HepG2 (cell line): Measurements from ENCODE around the gene GLUD1. TPM values are rescaled to one million over a fixed set of nuclear protein-coding genes. Genes with fewer than 3 reads are reported as not detected.
A peak's percentile ranks its signal among the peaks of the same experiment; 100 is the strongest.

Experiments used
- ATAC-seq: fragments of 200-7000 bp; cut with Tn5 transposase; 3 replicates; pipeline ENCODE4 v1.9.1; 2020; ENCODE audit warnings: mild to moderate bottlenecking, moderate library complexity
- Bru-seq: library from RNA; stranded (reverse); fragments of 400-500 nt; gene quantifications from one replicate; lab custom pipeline; 2021; lab: Mats Ljungman, UMichigan
- BruChase-seq, 2 experiments: library from RNA; stranded (reverse); fragments of 400-500 nt; gene quantifications; one replicate each; lab custom pipeline; 2021; lab: Mats Ljungman, UMichigan
- BruUV-seq: library from RNA; stranded (reverse); fragments of 400-500 nt; replicated peaks from 2 replicates; lab custom pipeline; 2021; lab: Mats Ljungman, UMichigan
- CTCF ChIA-PET: fragments of 300-600 bp; formaldehyde crosslinking; extraction: SDS; loops from one replicate; lab custom pipeline; 2021; ENCODE audit warnings: low total read pairs, inconsistent platforms, low intra/inter-chr PET ratio; lab: Yijun Ruan, JAX
- POLR2A ChIA-PET: fragments of 350-600 bp; sonication (Branson Sonifier 250); formaldehyde crosslinking; loops from one replicate; lab custom pipeline; 2020; ENCODE audit warnings: antibody characterized with exemption, inconsistent platforms; lab: Yijun Ruan, JAX
- DNase-seq: peaks from one replicate; pipeline ENCODE4 v3.0.0-alpha.2; 2015; ENCODE audit warnings: low spot score
- FAIRE-seq: peaks from 3 replicates; lab custom pipeline; 2011; peaks lifted over from hg19 to GRCh38; lab: Jason Lieb, UNC
- H2AFZ ChIP-seq: one replicate; pipeline ENCODE4 v1.6.1; 2011; ENCODE audit warnings: low read length, inconsistent platforms
- H3K27ac ChIP-seq: fragments of 300-600 bp; 3 replicates; pipeline ENCODE4 v1.8.0; 2011; ENCODE audit warnings: mixed run types, mild to moderate bottlenecking, mixed read lengths, low read length, inconsistent platforms; ENCODE audit not compliant: insufficient read depth; ENCODE audit errors: extremely low read length
- H3K27me3 ChIP-seq, 2 experiments: fragments of 200-600 bp in 1 of 2; 2 replicates in 1 of 2; 3 replicates in 1 of 2; pipeline versions ENCODE4 v1.6.0 to v1.8.0; 2011; ENCODE audit warnings: low read length in 2 of 2, mild to moderate bottlenecking in 2 of 2, moderate library complexity in 2 of 2, inconsistent platforms in 1 of 2; ENCODE audit not compliant: insufficient read depth in 2 of 2, control insufficient read depth in 1 of 2
- H3K36me3 ChIP-seq, 2 experiments: fragments of 200-600 bp in 1 of 2; replicated peaks in 1 of 2; 2 replicates in 1 of 2; 3 replicates in 1 of 2; pipeline versions ENCODE4 v1.5.1 to v1.8.0; 2011; ENCODE audit warnings: low read length in 2 of 2, inconsistent platforms in 1 of 2; ENCODE audit not compliant: insufficient read depth in 2 of 2, control insufficient read depth in 1 of 2
- H3K4me1 ChIP-seq: 2 replicates; pipeline ENCODE4 v1.5.1; 2012; ENCODE audit warnings: low read length, inconsistent platforms; ENCODE audit not compliant: insufficient read depth
- H3K4me2 ChIP-seq: 2 replicates; pipeline ENCODE4 v1.6.0; 2011; ENCODE audit warnings: low read depth, low read length, inconsistent platforms
- H3K4me3 ChIP-seq, 3 experiments: fragments of 200-600 bp in 1 of 3; sonication (generic), shearing (Covaris generic) in 1 of 3; replicated peaks in 1 of 3; 2 replicates each; pipeline ENCODE4 v1.5.1; 2011 to 2016; ENCODE audit warnings: low read length in 3 of 3, inconsistent platforms in 2 of 3, low read depth in 2 of 3, mild to moderate bottlenecking in 2 of 3, control low read depth in 1 of 3, mixed read lengths in 1 of 3; ENCODE audit not compliant: insufficient read depth in 1 of 3
- H3K79me2 ChIP-seq: one replicate; pipeline ENCODE4 v1.6.1; 2011; ENCODE audit warnings: low read length, inconsistent platforms; ENCODE audit not compliant: insufficient read depth
- H3K9ac ChIP-seq: 2 replicates; pipeline ENCODE4 v1.6.0; 2011; ENCODE audit warnings: mild to moderate bottlenecking, low read depth, low read length, inconsistent platforms; ENCODE audit not compliant: insufficient read depth
- H3K9me3 ChIP-seq: 2 replicates; pipeline ENCODE4 v1.5.1; 2012; ENCODE audit warnings: mild to moderate bottlenecking, low read length
- H4K20me1 ChIP-seq: 2 replicates; pipeline ENCODE4 v1.6.0; 2011; ENCODE audit warnings: inconsistent platforms, mild to moderate bottlenecking, low read length, moderate library complexity; ENCODE audit not compliant: insufficient read depth
- BCL6 ChIP-seq: IDR thresholded peaks from 2 replicates; pipeline ENCODE4 v1.6.1; 2016; ENCODE audit warnings: missing genetic modification reagents, missing compliant biosample characterization
- KDM5B ChIP-seq: sonication (generic); formaldehyde crosslinking; IDR thresholded peaks from 2 replicates; pipeline ENCODE4 v1.4.0; 2020; ENCODE audit warnings: missing genetic modification reagents, mild to moderate bottlenecking, borderline replicate concordance
- MIER2 ChIP-seq: IDR thresholded peaks from 2 replicates; pipeline ENCODE4 v1.6.1; 2016; ENCODE audit warnings: missing biosample characterization, missing genetic modification reagents
- MLLT10 ChIP-seq: sonication (generic); formaldehyde crosslinking; IDR thresholded peaks from 2 replicates; pipeline ENCODE4 v1.4.0; 2020; ENCODE audit warnings: missing genetic modification reagents
- MXD3 ChIP-seq: IDR thresholded peaks from 2 replicates; pipeline ENCODE4 v1.6.1; 2016; ENCODE audit warnings: mild to moderate bottlenecking, missing biosample characterization, missing genetic modification reagents
- SKI ChIP-seq: fragments of 450-650 bp; IDR thresholded peaks from one replicate; pipeline ENCODE4 v1.6.1; 2018; ENCODE audit warnings: mild to moderate bottlenecking; ENCODE audit not compliant: partially characterized antibody
- TFDP1 ChIP-seq: IDR thresholded peaks from 2 replicates; pipeline ENCODE4 v1.6.1; 2016; ENCODE audit warnings: missing compliant biosample characterization, missing genetic modification reagents, borderline replicate concordance
- THYN1 ChIP-seq: sonication (generic); formaldehyde crosslinking; IDR thresholded peaks from 2 replicates; pipeline ENCODE4 v1.8.1; 2023; ENCODE audit warnings: low read depth, mild to moderate bottlenecking, moderate library complexity, missing genetic modification reagents, borderline replicate concordance
- ZBTB34 ChIP-seq: sonication (generic); formaldehyde crosslinking; IDR thresholded peaks from 2 replicates; pipeline ENCODE4 v1.8.0; 2022; ENCODE audit warnings: mild to moderate bottlenecking, missing genetic modification reagents
- ZC3H13 ChIP-seq: sonication (generic); formaldehyde crosslinking; IDR thresholded peaks from 2 replicates; pipeline ENCODE4 v1.8.1; 2023; ENCODE audit warnings: mild to moderate bottlenecking, missing genetic modification reagents, moderate library complexity
- ZMAT3 ChIP-seq: sonication (generic); formaldehyde crosslinking; conservative IDR thresholded peaks from 2 replicates; pipeline ENCODE4 v1.7.0; 2021; ENCODE audit warnings: missing genetic modification reagents
- ZNF317 ChIP-seq: sonication (generic); formaldehyde crosslinking; IDR thresholded peaks from 2 replicates; pipeline ENCODE4 v1.5.0; 2020; ENCODE audit warnings: mild to moderate bottlenecking, missing genetic modification reagents
- ZNF326 ChIP-seq: sonication (generic); formaldehyde crosslinking; IDR thresholded peaks from 2 replicates; pipeline ENCODE4 v1.4.0; 2020; ENCODE audit warnings: missing genetic modification reagents, borderline replicate concordance
- ZNF724P ChIP-seq: sonication (generic); formaldehyde crosslinking; IDR thresholded peaks from 2 replicates; pipeline ENCODE4 v1.8.0; 2022; ENCODE audit warnings: missing genetic modification reagents, borderline replicate concordance
- WGBS: methylation state at CpG from one replicate; pipeline ENCODE4 v1.1.6; 2017; ENCODE audit warnings: low lambda C conversion rate; 5-methylcytosine and 5-hydroxymethylcytosine counted together
- in situ Hi-C: cut with HindIII; loops from 2 replicates; pipeline ENCODE4 v1.10.0; 2017; ENCODE audit warnings: low pct_unique_long_range_greater_than_20kb; ENCODE audit not compliant: extremely low pct_ligation_motif_present
- intact Hi-C: fragments of 100-400 bp; cut with micrococcal nuclease; formaldehyde crosslinking; loops from one replicate; pipeline ENCODE4 v1.10.0; 2022; ENCODE audit not compliant: unreplicated experiment
- long read RNA-seq, 2 experiments: library from RNA in 1 of 2; library from polyadenylated mRNA in 1 of 2; stranded (forward) in 1 of 2; unstranded in 1 of 2; transcript quantifications; one replicate each; pipeline ENCODE4 v2.0.0, GENCODE V29; 2019 to 2022
- polyA minus RNA-seq, 3 experiments: library from RNA; depleted of rRNA, polyadenylated mRNA; stranded (reverse); fragments of >200 nt; gene quantifications; 2 replicates each; pipeline ENCODE4 v1.2.3, GENCODE V29; 2011; ENCODE audit warnings: low replicate concordance in 1 of 3
- polyA plus RNA-seq, 8 experiments: library from polyadenylated mRNA; depleted of rRNA in 3 of 8; stranded (reverse) in 7 of 8; unstranded in 1 of 8; fragments of >200 nt; fragmentation: Illumina TruSeq in 4 of 8; extraction: Trizol in 4 of 8; gene quantifications; 2 replicates each; pipeline versions ENCODE4 v1.2.1 to v1.2.3, GENCODE V29; 2011 to 2016; ENCODE audit warnings: low read depth in 4 of 8, missing spikeins in 1 of 8, mixed read lengths in 1 of 8; ENCODE audit not compliant: insufficient read depth in 1 of 8
- total RNA-seq, 5 experiments: library from RNA; depleted of rRNA; stranded (reverse); fragments of >200 nt; fragmentation: Illumina TruSeq; extraction: Trizol; gene quantifications; 2 replicates each; pipeline ENCODE4 v1.2.3, GENCODE V29; 2016; ENCODE audit warnings: low read depth in 1 of 5

The GLUD1 gene
- total RNA-seq (2016; rRNA removed; fragmentation: Illumina TruSeq; extraction: Trizol) (798 and 1,108 TPM in 2 replicates), polyA plus RNA-seq (2011; rRNA removed) (286 and 301 TPM in 2 replicates), polyA minus RNA-seq (2011; rRNA and poly(A)+ RNA removed; ENCODE audit: low replicate concordance) (55.8 and 268 TPM in 2 replicates), Bru-seq, nascent RNA (percentile 96 among the genes with signal in this experiment), BruChase-seq, experiment 1, labeled RNA remaining after a 6-hour chase (percentile 97 among the genes with signal in this experiment), BruChase-seq, experiment 2, labeled RNA remaining after a 2-hour chase (percentile 97 among the genes with signal in this experiment)
- 64.0 and 73.9 TPM in 2 replicates for total RNA-seq (2016; cell fraction: cytosol; rRNA removed; fragmentation: Illumina TruSeq; extraction: Trizol; ENCODE audit: low read depth)
- 786 and 1,126 TPM in 2 replicates for total RNA-seq (2016; cell fraction: insoluble cytoplasmic fraction; rRNA removed; fragmentation: Illumina TruSeq; extraction: Trizol)
- 188 and 209 TPM in 2 replicates for total RNA-seq (2016; cell fraction: membrane; rRNA removed; fragmentation: Illumina TruSeq; extraction: Trizol)
- 366 and 405 TPM in 2 replicates for total RNA-seq (2016; cell fraction: nucleus; rRNA removed; fragmentation: Illumina TruSeq; extraction: Trizol)
- 188 and 249 TPM in 2 replicates for polyA plus RNA-seq (2011; cell fraction: cytosol; rRNA removed)
- polyA plus RNA-seq (2011; cell fraction: nucleus; rRNA removed): 143 and 202 TPM in 2 replicates
- 464 and 581 TPM in 2 replicates for polyA plus RNA-seq (2012)
- 39.0 and 41.7 TPM in 2 replicates for polyA plus RNA-seq (2016; cell fraction: cytosol; fragmentation: Illumina TruSeq; extraction: Trizol; ENCODE audit: low read depth)
- 924 and 945 TPM in 2 replicates for polyA plus RNA-seq (2016; cell fraction: insoluble cytoplasmic fraction; fragmentation: Illumina TruSeq; extraction: Trizol; ENCODE audit: low read depth)
- polyA plus RNA-seq (2016; cell fraction: membrane; fragmentation: Illumina TruSeq; extraction: Trizol; ENCODE audit: low read depth): 110 and 122 TPM in 2 replicates
- polyA plus RNA-seq (2016; cell fraction: nucleus; fragmentation: Illumina TruSeq; extraction: Trizol; ENCODE audit: insufficient read depth, low read depth): 429 and 441 TPM in 2 replicates
- polyA minus RNA-seq (2011; cell fraction: cytosol; rRNA and poly(A)+ RNA removed): 325 and 361 TPM in 2 replicates
- polyA minus RNA-seq (2011; cell fraction: nucleus; rRNA and poly(A)+ RNA removed): 171 and 236 TPM in 2 replicates
- long read RNA-seq, experiment 1, transcript GLUD1-201 (13 exons, 3,039 nt): major isoform, 501 of 580 reads
- long read RNA-seq, experiment 1, partial matches to known transcripts: 44 of 580 reads
- long read RNA-seq, experiment 1, other reads (novel, unspliced or antisense): 35 of 580 reads
- long read RNA-seq, experiment 2, transcript GLUD1-201 (13 exons, 3,039 nt): major isoform, 275 of 766 reads
- long read RNA-seq, experiment 2, partial matches to known transcripts: 46 of 766 reads
- long read RNA-seq, experiment 2, other reads (novel, unspliced or antisense): 445 of 766 reads

GRCh38 chr10:87094373-87095235 is at the start of gene GLUD1, which contains the start of gene SHLD2:
TSS of gene GLUD1 (minus strand) at chr10:87094843. CDS start at chr10:87094769, 74 bp downstream.
TSS of gene SHLD2 (plus strand) at chr10:87095206. CDS start at chr10:87151355, 56,149 bp downstream.
- WGBS: 1% methylated on average over 32 of the region's 111 CpGs
- Histone ChIP-seq H3K27me3 (no peaks in the 10 kb centered on the region; a peak in 1 of 5 replicates), H2AFZ (no peak within 1 kb of the TSS), H3K4me1 (peaks cover 52% of the 10 kb centered on the region), H4K20me1 (peaks cover 25% of the 10 kb centered on the region), H3K27ac (peak within 1 kb of the TSS; percentile 97), H3K4me3 (peak within 1 kb of the TSS; percentile 78 to 91 (median 90)), H3K79me2 (peaks cover 89% of the 10 kb centered on the region), H3K9ac (peak within 1 kb of the TSS; percentile 95), H3K36me3 (peaks cover 3 to 15% of the 10 kb centered on the region in 2 experiments), H3K4me2 (peak within 1 kb of the TSS; percentile 84), H3K9me3 (no peaks in the 10 kb centered on the region)
- DNase-seq (peak; percentile 87), FAIRE-seq (no peak), ATAC-seq (peak; percentile 76)
- CTCF ChIA-PET: interaction anchor here (0.8 kb wide), 1 partner anchor 156 kb away, joined by 3 read pairs; no protein-coding TSS in a partner anchor
- in situ Hi-C loops (no loop called here), intact Hi-C loops (loop anchor here (2.0 kb wide), 1 partner anchor 42 kb away; no protein-coding TSS in a partner anchor)
- BruUV-seq: no TSS peak
- POLR2A ChIA-PET: interaction anchor here (1.4 kb wide), 1 partner anchor 51 kb away, joined by 5 read pairs; no protein-coding TSS in a partner anchor
- no peak for TF ChIP-seq ZNF326
- TF ChIP-seq THYN1 (CRISPR knock-in tag): no peak
- no peak for TF ChIP-seq MXD3 (CRISPR knock-in tag)
- peak; percentile 65 for TF ChIP-seq ZC3H13 (CRISPR knock-in tag)
- TF ChIP-seq TFDP1 (CRISPR knock-in tag): peak; percentile 10; the same call in 1 of the 2 replicates
- TF ChIP-seq MLLT10 (CRISPR knock-in tag): no peak
- TF ChIP-seq ZNF724P (CRISPR knock-in tag): peak; percentile 49; the same call in 1 of the 2 replicates
- TF ChIP-seq KDM5B (CRISPR knock-in tag): no peak; the same call in none of the 2 replicates
- no peak for TF ChIP-seq ZBTB34 (CRISPR knock-in tag)
- peak; percentile 60; the same call in 1 of the 2 replicates for TF ChIP-seq ZNF317 (CRISPR knock-in tag)
- peak; percentile 24; the same call in 1 of the 2 replicates for TF ChIP-seq MIER2 (CRISPR knock-in tag)
- peak; percentile 45 for TF ChIP-seq SKI
- TF ChIP-seq BCL6 (CRISPR knock-in tag): no peak; the same call in 1 of the 2 replicates
- TF ChIP-seq ZMAT3 (CRISPR knock-in tag): 0 out of 2 replicates have a peak, but pooled peaks have one; percentile 7
